GM12801 (cell line): Measurements from ENCODE around the gene SUMO3.

Source experiments
- TF ChIP-seq, protein P1 (sequence below): IDR thresholded peaks from one replicate; pipeline ENCODE4 v1.5.1; 2011; ENCODE audit warnings: control low read depth; ENCODE audit not compliant: insufficient read length; ENCODE audit errors: extremely low read depth

The SUMO3 gene

DNA sequence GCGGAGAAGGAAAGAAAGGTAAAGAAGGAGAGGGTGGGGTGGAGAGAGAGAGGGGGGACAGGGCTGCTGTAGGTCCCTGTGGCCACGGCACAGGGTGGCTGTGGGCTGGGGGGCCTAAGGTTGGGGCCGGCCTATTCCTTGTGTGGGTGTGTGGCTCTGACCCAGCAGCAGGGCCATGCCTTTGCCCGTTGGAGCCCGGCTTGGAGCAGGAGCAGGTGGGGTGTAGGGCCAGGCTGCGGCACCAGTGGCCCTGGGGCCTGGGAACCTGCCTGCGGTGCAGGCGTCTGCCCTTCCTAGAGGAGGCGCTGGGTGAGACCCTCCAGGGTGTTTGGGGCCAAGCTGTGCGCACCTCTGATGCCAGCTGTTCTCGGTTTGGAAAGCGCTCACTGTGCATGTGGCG is 19.7 kb upstream of the SUMO3 start:
- TF ChIP-seq, protein P1, sequence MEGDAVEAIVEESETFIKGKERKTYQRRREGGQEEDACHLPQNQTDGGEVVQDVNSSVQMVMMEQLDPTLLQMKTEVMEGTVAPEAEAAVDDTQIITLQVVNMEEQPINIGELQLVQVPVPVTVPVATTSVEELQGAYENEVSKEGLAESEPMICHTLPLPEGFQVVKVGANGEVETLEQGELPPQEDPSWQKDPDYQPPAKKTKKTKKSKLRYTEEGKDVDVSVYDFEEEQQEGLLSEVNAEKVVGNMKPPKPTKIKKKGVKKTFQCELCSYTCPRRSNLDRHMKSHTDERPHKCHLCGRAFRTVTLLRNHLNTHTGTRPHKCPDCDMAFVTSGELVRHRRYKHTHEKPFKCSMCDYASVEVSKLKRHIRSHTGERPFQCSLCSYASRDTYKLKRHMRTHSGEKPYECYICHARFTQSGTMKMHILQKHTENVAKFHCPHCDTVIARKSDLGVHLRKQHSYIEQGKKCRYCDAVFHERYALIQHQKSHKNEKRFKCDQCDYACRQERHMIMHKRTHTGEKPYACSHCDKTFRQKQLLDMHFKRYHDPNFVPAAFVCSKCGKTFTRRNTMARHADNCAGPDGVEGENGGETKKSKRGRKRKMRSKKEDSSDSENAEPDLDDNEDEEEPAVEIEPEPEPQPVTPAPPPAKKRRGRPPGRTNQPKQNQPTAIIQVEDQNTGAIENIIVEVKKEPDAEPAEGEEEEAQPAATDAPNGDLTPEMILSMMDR: no peak

DNA sequence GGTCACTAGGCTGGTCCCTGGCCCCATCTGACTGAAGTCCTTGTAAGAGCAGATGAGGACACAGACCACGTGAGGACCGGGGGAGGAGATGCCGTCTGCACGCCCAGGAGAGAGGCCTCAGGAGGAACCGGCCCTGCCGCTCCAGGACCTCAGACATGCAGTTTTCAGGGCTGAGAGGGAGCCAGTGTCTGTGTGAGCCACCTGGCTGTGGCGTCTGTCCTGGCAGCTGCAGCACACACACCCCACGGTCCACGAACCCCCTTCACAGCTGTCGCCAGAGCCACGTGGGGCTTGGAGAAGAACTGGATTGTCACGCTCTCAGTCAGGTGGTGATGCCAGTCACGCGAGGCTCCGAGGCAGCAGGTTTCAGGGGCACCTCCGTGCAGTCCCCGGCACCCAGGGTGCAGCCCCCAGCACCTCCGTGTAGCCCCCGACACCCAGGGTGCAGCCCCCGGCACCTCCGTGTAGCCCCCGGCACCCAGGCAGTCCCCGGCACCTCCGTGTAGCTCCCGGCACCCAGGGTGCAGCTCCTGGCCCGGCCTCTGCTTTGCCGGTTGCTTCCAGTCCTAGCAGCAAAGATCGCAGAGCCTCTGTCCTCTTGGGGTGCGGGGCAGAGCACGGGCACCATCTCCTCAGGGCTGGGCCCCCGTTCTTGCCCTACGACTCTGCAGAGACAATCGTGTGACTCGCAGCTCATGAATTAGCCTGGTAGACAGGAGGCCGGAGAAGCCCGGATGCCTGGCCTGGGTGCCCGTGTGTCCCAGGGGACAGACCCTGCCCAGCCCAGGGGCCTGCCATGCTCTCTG is 19.0 kb upstream of the SUMO3 start:
- TF ChIP-seq, protein P1: no peak

DNA sequence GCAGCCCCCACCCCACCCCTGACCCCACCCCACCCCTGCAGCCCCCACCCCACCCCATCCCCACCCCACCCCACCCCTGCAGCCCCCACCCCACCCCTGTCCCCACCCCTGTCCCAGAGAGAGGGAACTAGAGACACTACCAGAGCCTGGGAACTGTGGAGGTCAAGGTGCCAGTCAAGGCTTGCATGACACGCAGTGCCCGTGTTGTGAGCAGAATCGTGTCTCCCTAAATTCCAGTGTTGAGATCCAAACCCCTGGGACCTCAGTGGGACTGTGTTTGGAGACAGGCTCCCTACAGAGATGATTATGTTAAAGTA is 18.4 kb upstream of the SUMO3 start:
- TF ChIP-seq, protein P1: no peak

DNA sequence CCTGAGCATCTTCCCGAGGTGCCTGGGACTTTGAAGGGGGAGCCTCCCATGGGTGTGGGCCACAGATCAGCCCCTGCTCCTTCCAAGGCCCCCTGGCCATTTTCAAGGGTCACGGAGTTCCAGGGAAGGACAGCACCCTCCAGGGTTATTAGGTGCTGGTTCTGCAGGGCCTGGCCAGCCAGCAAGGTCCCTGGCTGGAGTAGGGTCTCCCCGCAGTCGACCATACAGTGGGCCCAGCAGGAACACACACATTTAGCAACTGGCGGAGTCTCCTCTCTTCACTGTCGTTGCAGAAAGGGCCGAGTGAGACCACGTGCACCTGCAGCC is 17.7 kb upstream of the SUMO3 start:
- TF ChIP-seq, protein P1: no peak

DNA sequence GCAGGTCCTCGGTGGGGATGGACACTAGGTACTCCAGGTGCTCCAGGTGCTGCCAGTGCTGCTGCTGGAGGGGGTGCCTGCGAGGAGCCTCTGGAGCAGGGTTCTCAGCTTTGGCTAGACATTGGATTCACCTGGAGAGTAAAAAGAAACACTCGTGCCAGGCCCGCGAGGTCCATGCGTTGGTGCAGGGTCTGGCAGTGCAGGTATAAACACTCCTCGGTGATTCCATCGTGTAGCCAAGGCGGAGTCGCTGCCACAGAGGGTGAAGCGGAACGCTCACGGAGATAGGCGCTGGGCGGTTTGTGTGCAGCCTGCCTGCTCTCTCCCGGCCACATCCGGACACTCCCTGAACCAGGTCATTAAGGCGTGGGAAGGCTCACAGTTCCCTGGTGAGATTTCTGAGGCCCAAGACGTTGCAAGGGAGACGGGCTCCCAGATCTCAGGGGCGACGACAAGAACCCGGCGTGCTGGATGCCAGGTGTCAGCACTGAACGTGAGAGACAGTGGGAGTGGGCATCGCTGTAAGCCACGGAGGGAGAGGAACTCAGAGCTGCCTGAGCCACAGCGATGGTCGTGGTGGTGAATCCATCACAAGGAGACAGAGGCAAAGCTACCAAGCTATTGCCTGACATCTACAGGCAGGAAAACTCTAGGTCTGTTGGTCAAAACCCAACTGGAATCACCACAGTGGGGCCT is 17.2 kb upstream of the SUMO3 start:
- TF ChIP-seq, protein P1: no peak

DNA sequence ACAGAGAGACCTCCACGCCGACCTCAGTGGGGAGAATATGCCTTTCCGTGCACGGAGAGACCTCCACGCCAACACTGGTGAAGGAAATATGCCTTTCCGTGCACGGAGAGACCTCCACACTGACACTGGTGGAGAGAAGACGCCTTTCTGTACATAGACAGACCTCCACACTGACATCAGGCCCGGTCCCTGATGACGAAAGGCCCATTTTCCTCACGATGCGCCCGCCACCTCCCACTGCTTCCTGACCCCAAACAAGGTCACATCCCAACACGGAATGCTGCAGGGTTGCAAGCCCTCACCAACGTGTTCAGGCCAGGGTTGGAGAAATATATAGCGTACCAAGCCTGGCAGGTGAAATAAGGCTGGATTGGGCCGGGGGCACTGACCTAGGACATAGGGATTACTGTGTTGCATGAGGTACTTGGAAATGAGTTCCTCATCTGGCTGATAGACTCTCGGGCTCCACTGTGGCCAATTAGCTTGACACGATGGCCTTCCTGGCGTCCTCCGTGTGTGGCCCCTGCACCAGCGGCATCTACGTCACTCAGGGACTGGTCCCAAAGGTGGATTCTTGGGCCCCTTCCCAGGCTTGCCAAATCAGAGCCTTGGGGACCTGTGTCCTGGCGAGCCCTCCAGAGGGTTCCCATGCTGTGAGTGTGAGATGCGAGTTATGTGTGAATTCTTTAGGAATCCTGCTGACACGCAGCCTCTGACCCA is 16.5 kb upstream of the SUMO3 start:
- TF ChIP-seq, protein P1: no peak

DNA sequence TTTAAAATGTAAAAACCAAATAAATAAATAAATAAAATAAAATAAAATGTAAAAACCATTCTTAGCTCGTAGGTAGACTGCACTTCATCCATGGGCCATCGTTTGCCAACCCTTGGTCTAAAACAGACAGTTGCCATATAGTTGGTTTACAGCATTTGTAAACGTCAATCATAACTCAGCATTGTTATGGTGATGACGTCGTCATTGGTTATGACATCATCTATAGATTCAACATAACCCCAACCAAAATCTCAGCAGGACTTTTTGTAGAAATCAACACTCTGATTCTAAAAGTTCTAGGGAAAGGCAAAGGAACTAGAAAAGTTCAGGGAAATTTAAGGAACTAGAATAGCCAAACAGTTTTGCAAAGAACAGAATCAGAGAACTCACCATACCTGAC is 15.8 kb upstream of the SUMO3 start:
- TF ChIP-seq, protein P1: no peak
